Subcutaneous adipose tissue (tissue), 4 donors: ENCODE results near the gene OR2W3. TPM values are rescaled to one million over a fixed set of nuclear protein-coding genes. Genes with fewer than 3 reads are reported as not detected.

ENCODE experiments used
- total RNA-seq, 4 donors: library from RNA; depleted of rRNA; stranded (reverse); fragments of >200 nt; gene quantifications; one replicate each; pipeline ENCODE4 v1.1.0, GENCODE V29; 2016
- TF ChIP-seq, protein P1 (sequence below): fragments of 450-650 bp; IDR thresholded peaks from one replicate; pipeline ENCODE4 v1.5.1; 2016; ENCODE audit warnings: low read depth, mild to moderate bottlenecking, control low read depth, antibody characterized with exemption, moderate library complexity

OR2W3 gene
- total RNA-seq, 4 donors from 2014 or later: 3.1 TPM; not detected in 3

DNA sequence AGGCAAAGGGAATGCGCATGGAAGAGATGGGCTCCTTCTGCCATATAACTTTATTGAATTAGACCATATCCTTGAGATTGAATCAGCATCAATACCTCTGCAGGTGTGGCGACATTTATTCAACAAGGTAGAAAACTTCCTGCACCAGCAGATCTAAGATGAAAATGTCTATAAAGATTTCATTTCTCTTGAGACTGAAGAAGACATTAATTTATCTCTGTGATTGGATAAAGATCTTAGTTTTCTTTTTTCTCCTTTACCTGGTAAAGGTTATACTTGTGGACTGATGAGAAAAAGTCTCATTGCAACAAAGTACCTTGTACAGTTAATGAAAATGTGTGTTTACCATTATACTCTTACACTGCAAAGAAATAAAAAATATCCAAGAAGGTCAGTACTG, 24.6 kb downstream of the OR2W3 start, which contains the start of gene OR2T8:
OR2T8 (plus strand) TSS at position 301 of the 400 bp plus-strand sequence. CDS start 766 bp downstream, outside the sequence.
- TF ChIP-seq, protein P1, sequence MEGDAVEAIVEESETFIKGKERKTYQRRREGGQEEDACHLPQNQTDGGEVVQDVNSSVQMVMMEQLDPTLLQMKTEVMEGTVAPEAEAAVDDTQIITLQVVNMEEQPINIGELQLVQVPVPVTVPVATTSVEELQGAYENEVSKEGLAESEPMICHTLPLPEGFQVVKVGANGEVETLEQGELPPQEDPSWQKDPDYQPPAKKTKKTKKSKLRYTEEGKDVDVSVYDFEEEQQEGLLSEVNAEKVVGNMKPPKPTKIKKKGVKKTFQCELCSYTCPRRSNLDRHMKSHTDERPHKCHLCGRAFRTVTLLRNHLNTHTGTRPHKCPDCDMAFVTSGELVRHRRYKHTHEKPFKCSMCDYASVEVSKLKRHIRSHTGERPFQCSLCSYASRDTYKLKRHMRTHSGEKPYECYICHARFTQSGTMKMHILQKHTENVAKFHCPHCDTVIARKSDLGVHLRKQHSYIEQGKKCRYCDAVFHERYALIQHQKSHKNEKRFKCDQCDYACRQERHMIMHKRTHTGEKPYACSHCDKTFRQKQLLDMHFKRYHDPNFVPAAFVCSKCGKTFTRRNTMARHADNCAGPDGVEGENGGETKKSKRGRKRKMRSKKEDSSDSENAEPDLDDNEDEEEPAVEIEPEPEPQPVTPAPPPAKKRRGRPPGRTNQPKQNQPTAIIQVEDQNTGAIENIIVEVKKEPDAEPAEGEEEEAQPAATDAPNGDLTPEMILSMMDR: no peak

DNA sequence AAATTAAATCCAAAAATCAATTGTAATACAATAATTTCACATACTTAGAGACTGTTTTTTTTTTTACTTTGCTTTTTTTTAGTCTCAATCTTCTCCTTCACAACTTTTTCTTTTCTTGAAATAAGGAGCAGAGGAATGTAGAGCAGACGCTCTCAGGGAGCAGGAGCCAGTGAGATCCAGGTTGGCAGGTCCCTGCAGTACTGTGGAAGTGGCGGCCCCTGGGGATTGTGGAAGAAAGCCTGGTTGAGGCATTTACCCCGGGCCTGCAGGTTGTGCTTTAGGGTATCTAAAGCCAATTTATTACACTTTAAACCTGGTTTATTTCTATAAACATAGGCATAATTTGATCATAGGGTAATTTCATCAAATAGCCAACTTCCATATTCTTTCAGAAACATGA, 28.6 kb downstream of the OR2W3 start:
- TF ChIP-seq, protein P1: no peak

DNA sequence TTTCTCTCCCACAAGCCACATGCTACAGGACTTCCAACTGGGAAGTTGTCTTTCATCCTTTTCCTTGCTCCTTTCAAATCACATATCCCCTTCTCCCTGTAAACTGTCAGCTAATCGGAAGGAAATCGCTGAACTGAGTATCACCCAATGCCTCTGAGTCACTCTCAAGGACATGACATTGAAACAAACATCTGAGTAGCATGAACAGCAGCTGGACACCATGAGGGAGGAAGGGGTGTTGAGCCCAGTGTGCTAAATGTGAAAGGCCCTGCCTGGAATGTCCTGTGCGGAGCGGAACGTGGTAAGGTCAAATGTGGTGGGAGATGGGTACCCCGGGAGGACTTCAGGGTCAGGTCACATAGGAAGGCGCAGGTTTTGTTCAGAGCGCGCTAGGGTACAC, 29.5 kb downstream of the OR2W3 start, which contains the start of gene OR2AJ1:
OR2AJ1 (plus strand) TSS at position 22 of the 400 bp plus-strand sequence. CDS start 8,880 bp downstream, outside the sequence.
- TF ChIP-seq, protein P1: no peak

DNA sequence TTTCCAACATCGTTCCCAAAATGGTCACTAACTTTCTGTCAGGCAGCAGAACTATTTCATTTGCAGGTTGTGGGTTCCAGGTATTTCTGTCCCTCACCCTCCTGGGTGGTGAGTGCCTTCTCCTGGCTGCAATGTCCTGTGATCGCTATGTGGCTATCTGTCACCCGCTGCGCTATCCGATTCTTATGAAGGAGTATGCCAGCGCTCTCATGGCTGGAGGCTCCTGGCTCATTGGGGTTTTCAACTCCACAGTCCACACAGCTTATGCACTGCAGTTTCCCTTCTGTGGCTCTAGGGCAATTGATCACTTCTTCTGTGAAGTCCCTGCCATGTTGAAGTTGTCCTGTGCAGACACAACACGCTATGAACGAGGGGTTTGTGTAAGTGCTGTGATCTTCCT, 38.6 kb downstream of the OR2W3 start:
- TF ChIP-seq, protein P1: no peak

DNA sequence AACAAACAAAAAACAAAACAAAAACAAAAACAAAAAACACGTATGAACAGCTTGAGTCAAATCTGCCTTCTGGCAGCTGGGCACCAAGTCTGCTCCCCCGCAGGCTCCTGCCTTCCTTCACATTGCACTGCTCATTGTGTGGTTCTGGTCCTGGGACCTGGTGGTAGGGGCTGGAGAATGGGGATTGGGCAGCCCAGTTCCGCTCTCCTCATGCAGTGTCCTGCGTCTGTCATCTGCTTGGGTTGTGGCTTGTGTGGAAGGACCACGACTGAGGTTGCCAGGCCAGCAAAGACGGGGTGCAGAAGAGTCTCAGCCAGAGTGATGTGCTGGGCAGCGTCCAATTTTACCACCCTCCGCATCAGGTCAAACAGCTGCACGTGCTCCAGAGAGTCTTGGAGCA, 40.4 kb downstream of the OR2W3 start:
- TF ChIP-seq, protein P1: no peak

DNA sequence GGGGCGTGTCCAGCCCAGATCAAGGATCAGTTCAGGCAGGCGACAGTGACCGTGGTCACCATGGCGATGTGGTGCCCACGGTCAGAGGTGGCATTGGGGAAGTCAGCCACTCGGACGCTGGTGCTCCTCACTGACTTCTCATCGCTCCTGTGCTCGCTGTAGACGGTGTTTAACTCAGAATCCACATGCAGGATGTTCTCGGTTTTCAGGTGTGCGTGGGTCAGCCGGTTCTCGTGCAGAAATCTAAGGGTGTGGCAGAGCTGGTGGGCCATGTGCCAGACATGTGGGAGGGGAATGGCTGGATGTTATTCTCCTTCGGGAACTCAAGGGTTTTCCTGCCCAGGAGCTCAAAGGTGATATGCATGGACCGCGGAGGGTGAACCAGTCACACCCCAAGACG, 41.0 kb downstream of the OR2W3 start:
- TF ChIP-seq, protein P1: no peak

DNA sequence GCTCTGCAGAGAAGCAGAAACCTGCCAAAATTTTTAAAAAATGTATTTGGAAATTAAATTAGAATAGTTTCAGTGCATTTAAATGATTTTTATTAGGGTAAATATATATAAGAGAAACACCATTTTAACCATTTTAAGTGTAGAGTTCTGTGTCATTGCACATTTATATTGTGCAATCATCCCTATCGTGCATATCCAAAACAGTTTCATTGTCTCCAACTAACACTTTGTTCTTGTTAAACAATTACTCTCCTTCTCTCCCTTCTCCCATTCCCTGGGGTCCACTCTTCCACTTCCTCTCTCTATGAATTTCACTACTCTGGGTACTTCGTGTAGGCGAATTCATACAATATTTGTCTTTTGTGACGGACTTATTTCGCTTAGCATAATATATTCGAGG, 47.2 kb downstream of the OR2W3 start:
- TF ChIP-seq, protein P1: no peak

Other genes starting within 250 kb of the OR2W3 start
- gene OR13G1, start 215.8 kb upstream of the OR2W3 start, total RNA-seq: not detected
- not detected for gene OR6F1, start 178.9 kb upstream of the OR2W3 start, total RNA-seq
- not detected for gene OR14K1, start 157.0 kb upstream of the OR2W3 start, total RNA-seq
- gene OR14A2, start 147.4 kb upstream of the OR2W3 start, total RNA-seq: not detected
- not detected for gene OR1C1, start 135.0 kb upstream of the OR2W3 start, total RNA-seq
- not detected for gene OR14A16, start 71.5 kb upstream of the OR2W3 start, total RNA-seq
- gene OR11L1, start 53.7 kb upstream of the OR2W3 start, total RNA-seq: not detected
- 1 to 10 TPM in 2 of 4 donors, under 1 TPM in 2; 0.33 to 7.0 (median 1.2) TPM for gene TRIM58, start 38.4 kb upstream of the OR2W3 start, total RNA-seq
- gene OR2T8, start 24.7 kb downstream of the OR2W3 start, total RNA-seq: not detected
- gene OR2AJ1, start 29.3 kb downstream of the OR2W3 start, total RNA-seq: not detected
- not detected for gene OR2L8, start 53.3 kb downstream of the OR2W3 start, total RNA-seq
- under 1 TPM in 1 of 4 donors, not detected in 3; 0.34 TPM for gene OR2AK2, start 69.6 kb downstream of the OR2W3 start, total RNA-seq
- gene OR2L5, start 118.1 kb downstream of the OR2W3 start, total RNA-seq: under 1 TPM in 3 of 4 donors, not detected in 1; 0.22 to 0.65 (median 0.38) TPM
- under 1 TPM in 1 of 4 donors, not detected in 3; 0.19 TPM for gene OR2L2, start 134.5 kb downstream of the OR2W3 start, total RNA-seq
- gene OR2L3, start 151.2 kb downstream of the OR2W3 start, total RNA-seq: not detected
- gene OR2L13, start 199.6 kb downstream of the OR2W3 start, total RNA-seq: not detected
- not detected for gene OR2M5, start 249.6 kb downstream of the OR2W3 start, total RNA-seq